Measurements from ENCODE around the gene DPP6.
A peak's percentile ranks its signal among the peaks of the same experiment; 100 is the strongest.
"Not testable (repeated sequence)": the region's sequence is repeated elsewhere in the genome, so short reads cannot be mapped to it uniquely, and the experiment has no call there.

Gene DPP6

GRCh38 chr7:154918266-154918665 is 866.1 kb downstream of the DPP6 start:
- Histone ChIP-seq H3K4me3 (no peak overlapping the region), H3K36me3 (ENCODE audit: insufficient read depth, low read length) (no peaks in the 10 kb centered on the region), H3K9me3 (ENCODE audit: low read depth, low read length) (no peaks in the 10 kb centered on the region), H3K27ac (no peak overlapping the region), H3K9ac (ENCODE audit: insufficient read length) (no peak overlapping the region)
- no peak for DNase-seq (ENCODE audit: low read depth, low spot score)
- TF ChIP-seq FOXP2 (optimal IDR thresholded peaks at IDR 0.05; ENCODE audit: control extremely low read depth, extremely low read length, insufficient read depth) (no peak), EZH2 (IDR thresholded peaks at IDR 0.05) (no peak), POLR2AphosphoS5 (IDR thresholded peaks at IDR 0.05; ENCODE audit: borderline replicate concordance, low read depth, low read length) (no peak)

- H3K27ac ChIP-seq = no peak overlapping the region
- DNase-seq (ENCODE audit: low read depth, low spot score) = no peak
- TF ChIP-seq FOXP2 (optimal IDR thresholded peaks at IDR 0.05; ENCODE audit: control extremely low read depth, extremely low read length, insufficient read depth) (no peak), POLR2AphosphoS5 (IDR thresholded peaks at IDR 0.05; ENCODE audit: borderline replicate concordance, low read depth, low read length) (no peak), EZH2 (IDR thresholded peaks at IDR 0.05) (no peak)
- no peaks in the 10 kb centered on the region for H3K36me3 ChIP-seq (ENCODE audit: insufficient read depth, low read length)
- no peak overlapping the region for H3K4me3 ChIP-seq
- H3K9ac ChIP-seq (ENCODE audit: insufficient read length) = no peak overlapping the region
- no peaks in the 10 kb centered on the region for H3K9me3 ChIP-seq (ENCODE audit: low read depth, low read length)
Observed at GRCh38 chr7:154918741-154919140, 866.5 kb downstream of the DPP6 start.

- DNase-seq (ENCODE audit: low read depth, low spot score) = no peak
- TF ChIP-seq FOXP2 (optimal IDR thresholded peaks at IDR 0.05; ENCODE audit: control extremely low read depth, extremely low read length, insufficient read depth) = no peak
- TF ChIP-seq EZH2 (IDR thresholded peaks at IDR 0.05) = no peak
- no peak for TF ChIP-seq POLR2AphosphoS5 (IDR thresholded peaks at IDR 0.05; ENCODE audit: borderline replicate concordance, low read depth, low read length)
- Histone ChIP-seq H3K9ac (ENCODE audit: insufficient read length) (no peak overlapping the region), H3K36me3 (ENCODE audit: insufficient read depth, low read length) (no peaks in the 10 kb centered on the region), H3K4me3 (no peak overlapping the region), H3K27ac (no peak overlapping the region), H3K9me3 (ENCODE audit: low read depth, low read length) (no peaks in the 10 kb centered on the region)
Observed at GRCh38 chr7:154919344-154920225, 867.4 kb downstream of the DPP6 start.

- DNase-seq (ENCODE audit: low read depth, low spot score); H3K4me3 ChIP-seq; H3K9me3 ChIP-seq (ENCODE audit: low read depth, low read length); H3K27ac ChIP-seq; H3K9ac ChIP-seq (ENCODE audit: insufficient read length); H3K36me3 ChIP-seq (ENCODE audit: insufficient read depth, low read length): not testable (repeated sequence)
Observed at GRCh38 chr7:154922472-154922871, 870.3 kb downstream of the DPP6 start.

- Histone ChIP-seq H3K36me3 (ENCODE audit: insufficient read depth, low read length) (no peaks in the 10 kb centered on the region), H3K4me3 (peak overlapping the region; percentile 79), H3K27ac (no peak overlapping the region), H3K9ac (ENCODE audit: insufficient read length) (peak overlapping the region; percentile 65), H3K9me3 (ENCODE audit: low read depth, low read length) (no peaks in the 10 kb centered on the region)
- TF ChIP-seq EZH2 (IDR thresholded peaks at IDR 0.05) = no peak
- TF ChIP-seq POLR2AphosphoS5 (IDR thresholded peaks at IDR 0.05; ENCODE audit: borderline replicate concordance, low read depth, low read length) = no peak
- no peak for TF ChIP-seq FOXP2 (optimal IDR thresholded peaks at IDR 0.05; ENCODE audit: control extremely low read depth, extremely low read length, insufficient read depth)
- peak; percentile 77 for DNase-seq (ENCODE audit: low read depth, low spot score)
Observed at GRCh38 chr7:154927624-154928125, 875.5 kb downstream of the DPP6 start.

- Histone ChIP-seq H3K9ac (ENCODE audit: insufficient read length) (peak overlapping the region; percentile 65), H3K4me3 (peak overlapping the region; percentile 79), H3K27ac (no peak overlapping the region), H3K9me3 (ENCODE audit: low read depth, low read length) (no peaks in the 10 kb centered on the region), H3K36me3 (ENCODE audit: insufficient read depth, low read length) (no peaks in the 10 kb centered on the region)
- TF ChIP-seq FOXP2 (optimal IDR thresholded peaks at IDR 0.05; ENCODE audit: control extremely low read depth, extremely low read length, insufficient read depth) (no peak), EZH2 (IDR thresholded peaks at IDR 0.05) (no peak), POLR2AphosphoS5 (IDR thresholded peaks at IDR 0.05; ENCODE audit: borderline replicate concordance, low read depth, low read length) (no peak)
- DNase-seq (ENCODE audit: low read depth, low spot score) = peak; percentile 90
Observed at GRCh38 chr7:154928136-154929005, 876.2 kb downstream of the DPP6 start.

GRCh38 chr7:154929006-154929726 is 877.0 kb downstream of the DPP6 start:
- Histone ChIP-seq H3K9me3 (ENCODE audit: low read depth, low read length) (no peaks in the 10 kb centered on the region), H3K36me3 (ENCODE audit: insufficient read depth, low read length) (no peaks in the 10 kb centered on the region), H3K9ac (ENCODE audit: insufficient read length) (peak overlapping the region; percentile 65), H3K4me3 (peak overlapping the region; percentile 79), H3K27ac (no peak overlapping the region)
- no peak for TF ChIP-seq EZH2 (IDR thresholded peaks at IDR 0.05)
- no peak for TF ChIP-seq FOXP2 (optimal IDR thresholded peaks at IDR 0.05; ENCODE audit: control extremely low read depth, extremely low read length, insufficient read depth)
- TF ChIP-seq POLR2AphosphoS5 (IDR thresholded peaks at IDR 0.05; ENCODE audit: borderline replicate concordance, low read depth, low read length) = no peak
- no peak for DNase-seq (ENCODE audit: low read depth, low spot score)

GRCh38 chr7:154931906-154932305 is 879.7 kb downstream of the DPP6 start:
- no peak overlapping the region for H3K27ac ChIP-seq
- H3K9ac ChIP-seq (ENCODE audit: insufficient read length) = no peak overlapping the region
- no peak for DNase-seq (ENCODE audit: low read depth, low spot score)
- H3K4me3 ChIP-seq = no peak overlapping the region
- H3K9me3 ChIP-seq (ENCODE audit: low read depth, low read length) = no peaks in the 10 kb centered on the region
- no peaks in the 10 kb centered on the region for H3K36me3 ChIP-seq (ENCODE audit: insufficient read depth, low read length)
- TF ChIP-seq EZH2 (IDR thresholded peaks at IDR 0.05) = no peak
- no peak for TF ChIP-seq FOXP2 (optimal IDR thresholded peaks at IDR 0.05; ENCODE audit: control extremely low read depth, extremely low read length, insufficient read depth)
- no peak for TF ChIP-seq POLR2AphosphoS5 (IDR thresholded peaks at IDR 0.05; ENCODE audit: borderline replicate concordance, low read depth, low read length)

GRCh38 chr7:154934353-154934952 is 882.3 kb downstream of the DPP6 start:
- H3K9me3 ChIP-seq (ENCODE audit: low read depth, low read length); H3K4me3 ChIP-seq: not testable (repeated sequence)

More at GRCh38 chr7:154934353-154934952, 882.3 kb downstream of the DPP6 start:
- DNase-seq (ENCODE audit: low read depth, low spot score); H3K27ac ChIP-seq; H3K36me3 ChIP-seq (ENCODE audit: insufficient read depth, low read length); H3K9ac ChIP-seq (ENCODE audit: insufficient read length): not testable (repeated sequence)
